ENCODE data around the gene KLHL42.
"Not testable (repeated sequence)": the region's sequence is repeated elsewhere in the genome, so short reads cannot be mapped to it uniquely, and the experiment has no call there.

The KLHL42 gene

DNA sequence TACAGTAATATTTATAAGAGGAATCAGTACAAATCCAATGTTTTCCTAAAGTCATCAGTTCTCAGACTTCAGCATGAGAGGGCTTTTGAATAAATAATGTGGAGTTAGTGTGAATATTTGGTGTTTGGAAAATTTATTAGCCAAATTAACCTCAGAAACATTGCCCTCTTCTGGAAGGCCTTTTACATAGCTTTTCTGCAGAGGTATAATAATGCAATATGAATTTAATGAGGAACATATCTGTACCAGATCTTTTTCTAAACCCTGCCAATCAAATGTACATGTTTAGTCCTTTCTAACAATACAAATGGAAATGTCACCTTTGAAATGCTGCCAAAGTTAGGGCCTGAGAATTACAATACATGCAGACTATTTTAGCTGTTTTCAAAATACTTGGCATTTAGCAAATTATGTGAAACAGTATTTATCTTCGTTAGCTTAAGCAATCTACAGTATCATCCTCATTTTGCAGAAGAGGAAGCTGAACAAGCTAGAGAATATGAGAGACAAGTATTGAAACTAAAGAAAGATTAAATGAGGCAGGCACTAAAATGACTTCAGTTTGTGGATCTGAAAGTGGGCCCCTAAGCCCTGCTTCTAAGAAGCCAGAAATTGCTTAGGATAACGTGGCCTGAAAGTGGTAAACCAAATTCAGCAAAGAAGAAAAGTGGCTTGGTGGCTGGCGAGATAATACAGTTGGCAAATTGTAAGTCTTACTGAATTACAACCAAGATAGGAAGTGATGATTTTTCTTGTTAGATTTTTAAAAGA is 60.4 kb downstream of the KLHL42 start:
- in situ Hi-C loops (cut with MboI; ENCODE audit: low sequenced_read_pairs), result no loop called here
- no peaks in the 10 kb centered on the region for H3K36me3 ChIP-seq (replicated peaks)
- H3K4me3 ChIP-seq, result no peak overlapping the region
- H3K4me1 ChIP-seq, result no peaks in the 10 kb centered on the region; the same call in 1 of the 2 replicates
- no peaks in the 10 kb centered on the region for H3K27me3 ChIP-seq (ENCODE audit: low read depth)
- H3K9me3 ChIP-seq, result no peaks in the 10 kb centered on the region
- DNase-seq (ENCODE audit: low spot score in 2 of 2), result peak in 1 of 2 experiments; percentile 46

DNA sequence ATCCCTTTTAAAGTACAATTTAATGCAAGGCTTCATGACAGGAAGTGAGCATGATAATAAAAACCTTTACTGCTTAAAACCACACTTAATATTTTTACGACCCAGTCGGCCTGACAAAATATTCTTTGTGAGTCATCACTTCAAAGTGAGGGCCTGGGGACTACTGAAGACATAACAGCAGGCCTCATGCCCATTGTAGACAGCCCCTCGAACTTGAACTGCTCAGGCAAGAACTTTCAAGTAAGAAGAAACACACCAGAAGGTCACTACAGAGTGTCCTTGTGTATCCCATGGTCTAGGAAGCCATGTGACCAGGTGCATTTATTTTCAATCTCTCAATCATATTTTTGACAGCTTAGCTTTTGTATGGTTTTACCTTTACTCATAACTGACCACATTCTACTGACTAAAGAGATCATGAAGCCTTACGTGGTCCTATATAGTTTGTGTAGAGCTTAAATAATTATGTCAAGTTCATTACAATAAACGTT is 61.4 kb downstream of the KLHL42 start:
- Histone ChIP-seq H3K4me3 (no peak overlapping the region), H3K9me3 (no peaks in the 10 kb centered on the region), H3K4me1 (no peaks in the 10 kb centered on the region; the same call in 1 of the 2 replicates), H3K27me3 (ENCODE audit: low read depth) (no peaks in the 10 kb centered on the region), H3K36me3 (replicated peaks) (no peaks in the 10 kb centered on the region)
- no peak for DNase-seq (ENCODE audit: low spot score in 2 of 2)
- in situ Hi-C loops (cut with MboI; ENCODE audit: low sequenced_read_pairs), result no loop called here

DNA sequence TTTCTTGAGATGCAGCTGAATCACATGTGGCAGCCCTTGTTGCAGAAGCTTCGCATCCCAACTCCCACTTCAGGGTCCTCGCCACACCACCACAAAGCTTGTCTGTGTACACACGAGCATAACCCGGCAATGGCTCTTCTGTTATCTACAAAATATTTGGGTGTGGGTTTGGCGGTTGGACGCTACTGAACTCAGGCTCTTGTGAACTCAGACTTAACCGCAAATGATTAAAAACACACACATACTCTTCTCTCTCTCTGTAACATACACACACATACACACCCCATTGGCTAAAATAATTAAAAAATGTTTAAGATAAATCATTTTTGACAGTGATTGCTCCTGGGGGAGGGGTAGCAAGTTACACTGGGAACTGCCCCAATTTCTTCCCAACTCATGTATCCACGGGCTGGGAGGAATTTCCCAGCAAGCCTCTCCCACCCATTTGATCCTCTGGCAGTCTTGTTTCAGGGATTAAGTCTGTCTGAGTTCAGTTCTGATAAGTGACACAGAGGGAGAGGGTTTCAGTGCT is 63.7 kb downstream of the KLHL42 start:
- H3K36me3 ChIP-seq (replicated peaks), result no peaks in the 10 kb centered on the region
- H3K4me3 ChIP-seq, result no peak overlapping the region
- no peaks in the 10 kb centered on the region for H3K27me3 ChIP-seq (ENCODE audit: low read depth)
- in situ Hi-C loops (cut with MboI; ENCODE audit: low sequenced_read_pairs), result no loop called here
- no peak for DNase-seq (ENCODE audit: low spot score in 2 of 2)
- H3K4me1 ChIP-seq, result no peaks in the 10 kb centered on the region
- H3K9me3 ChIP-seq, result no peaks in the 10 kb centered on the region

GRCh38 chr12:27844366-27845090 is 64.5 kb downstream of the KLHL42 start:
- no peaks in the 10 kb centered on the region for H3K27me3 ChIP-seq (ENCODE audit: low read depth)
- no peaks in the 10 kb centered on the region for H3K9me3 ChIP-seq
- in situ Hi-C loops (cut with MboI; ENCODE audit: low sequenced_read_pairs), result no loop called here
- H3K4me1 ChIP-seq, result no peaks in the 10 kb centered on the region
- H3K36me3 ChIP-seq (replicated peaks), result no peaks in the 10 kb centered on the region
- no peak for DNase-seq (ENCODE audit: low spot score in 2 of 2)
- H3K4me3 ChIP-seq, result no peak overlapping the region

- no peak for DNase-seq (ENCODE audit: low spot score in 2 of 2)
- Histone ChIP-seq H3K36me3 (replicated peaks) (no peaks in the 10 kb centered on the region), H3K27me3 (ENCODE audit: low read depth) (no peaks in the 10 kb centered on the region), H3K4me3 (no peak overlapping the region), H3K4me1 (no peaks in the 10 kb centered on the region), H3K9me3 (no peaks in the 10 kb centered on the region)
- in situ Hi-C loops (cut with MboI; ENCODE audit: low sequenced_read_pairs), result no loop called here
These were observed 65.2 kb downstream of the KLHL42 start for GRCh38 chr12:27845187-27845586.

GRCh38 chr12:27845706-27846105 is 65.7 kb downstream of the KLHL42 start:
- DNase-seq (ENCODE audit: low spot score in 2 of 2); H3K36me3 ChIP-seq (replicated peaks); H3K9me3 ChIP-seq; H3K27me3 ChIP-seq (ENCODE audit: low read depth); H3K4me3 ChIP-seq; H3K4me1 ChIP-seq; in situ Hi-C loops (cut with MboI; ENCODE audit: low sequenced_read_pairs): not testable (repeated sequence)

- DNase-seq (ENCODE audit: low spot score in 2 of 2); in situ Hi-C loops (cut with MboI; ENCODE audit: low sequenced_read_pairs): not testable (repeated sequence)
These were observed 67.3 kb downstream of the KLHL42 start for GRCh38 chr12:27847293-27847692.

DNA sequence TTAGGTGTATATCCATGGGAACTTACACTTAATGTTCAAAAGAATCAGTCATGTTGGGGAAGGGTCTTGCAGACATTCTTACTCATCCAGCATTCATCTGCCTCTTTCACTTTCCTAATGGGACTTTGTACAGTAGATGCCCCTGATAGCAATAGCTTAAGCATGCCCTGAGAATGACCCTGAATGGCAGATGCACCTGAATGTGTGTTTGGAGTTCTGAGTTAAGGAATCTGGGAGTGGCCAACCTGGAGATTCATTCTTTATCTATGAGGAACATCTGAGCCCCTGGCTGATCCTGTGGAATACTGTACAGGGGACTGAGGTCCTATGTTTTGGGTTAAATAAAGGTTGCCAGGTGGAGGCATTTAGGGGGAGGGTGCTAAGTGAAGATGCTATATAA is 71.3 kb downstream of the KLHL42 start:
- Histone ChIP-seq H3K27me3 (ENCODE audit: low read depth) (no peaks in the 10 kb centered on the region), H3K4me3 (no peak overlapping the region), H3K4me1 (no peaks in the 10 kb centered on the region), H3K9me3 (no peaks in the 10 kb centered on the region), H3K36me3 (replicated peaks) (no peaks in the 10 kb centered on the region)
- in situ Hi-C loops (cut with MboI; ENCODE audit: low sequenced_read_pairs), result no loop called here
- DNase-seq (ENCODE audit: low spot score in 2 of 2), result no peak

More at GRCh38 chr12:27847293-27847692, 67.3 kb downstream of the KLHL42 start:
- H3K36me3 ChIP-seq (replicated peaks); H3K4me3 ChIP-seq; H3K9me3 ChIP-seq; H3K27me3 ChIP-seq (ENCODE audit: low read depth); H3K4me1 ChIP-seq: not testable (repeated sequence)

GRCh38 chr12:27852117-27852516 is 72.1 kb downstream of the KLHL42 start:
- Histone ChIP-seq H3K9me3 (no peaks in the 10 kb centered on the region), H3K36me3 (replicated peaks) (no peaks in the 10 kb centered on the region), H3K4me3 (no peak overlapping the region), H3K4me1 (no peaks in the 10 kb centered on the region), H3K27me3 (ENCODE audit: low read depth) (no peaks in the 10 kb centered on the region)
- no peak for DNase-seq (ENCODE audit: low spot score in 2 of 2)
- in situ Hi-C loops (cut with MboI; ENCODE audit: low sequenced_read_pairs), result no loop called here

All from HAP-1 (cell line).